Activated CD4-positive, alpha-beta T cell treated with anti-CD3 and anti-CD28 coated beads for 36 hours (primary cell): ENCODE results near the gene GAB3. TPM values are rescaled to one million over a fixed set of nuclear protein-coding genes. Genes with fewer than 3 reads are reported as not detected.
A peak's percentile ranks its signal among the peaks of the same experiment; 100 is the strongest.
"Not testable (repeated sequence)": the region's sequence is repeated elsewhere in the genome, so short reads cannot be mapped to it uniquely, and the experiment has no call there.

Experiments
- ATAC-seq: fragments of 200-7000 bp; cut with Tn5 transposase; one replicate; pipeline ENCODE4 v1.10.0; 2021; ENCODE audit warnings: mild to moderate bottlenecking, moderate library complexity
- CTCF ChIA-PET: fragments of 350-600 bp; sonication (Branson Sonifier 250); formaldehyde crosslinking; loops from one replicate; lab custom pipeline; 2021; ENCODE audit warnings: antibody characterized with exemption; lab: Charles Lee
- POLR2A ChIA-PET: fragments of 350-600 bp; sonication (Branson Sonifier 250); formaldehyde crosslinking; loops from one replicate; lab custom pipeline; 2021; ENCODE audit warnings: antibody characterized with exemption, inconsistent platforms; lab: Charles Lee
- DNase-seq: peaks from one replicate; pipeline ENCODE4 v3.0.0-alpha.2; 2020
- H3K27ac Mint-ChIP-seq: one replicate; pipeline ENCODE4 v1.8.0; 2021; ENCODE audit warnings: mixed read lengths
- H3K27me3 Mint-ChIP-seq: one replicate; pipeline ENCODE4 v1.8.0; 2021; ENCODE audit warnings: mixed read lengths
- H3K36me3 Mint-ChIP-seq: one replicate; pipeline ENCODE4 v1.8.0; 2021; ENCODE audit warnings: low read depth, mixed read lengths
- H3K4me1 Mint-ChIP-seq: one replicate; pipeline ENCODE4 v1.8.0; 2021; ENCODE audit warnings: mixed read lengths
- H3K4me3 Mint-ChIP-seq: one replicate; pipeline ENCODE4 v1.8.0; 2021; ENCODE audit warnings: mild to moderate bottlenecking, moderate library complexity, mixed read lengths
- H3K9me3 Mint-ChIP-seq: one replicate; pipeline ENCODE4 v1.8.0; 2021; ENCODE audit warnings: low read depth, mixed read lengths
- intact Hi-C, 2 experiments: fragments of 100-400 bp; cut with DNase I in 1 of 2; cut with micrococcal nuclease in 1 of 2; formaldehyde crosslinking; loops; one replicate each; pipeline versions ENCODE4 v1.14.2 to v1.15.1; 2022 to 2024; cut with DNase I, micrococcal nuclease
- total RNA-seq, 2 experiments: library from RNA; stranded (reverse); gene quantifications; one replicate each; pipeline ENCODE4 v1.2.3, GENCODE V29; 2021

The GAB3 gene
- total RNA-seq, 2 experiments from 2014 or later, result 2.1 to 2.9 TPM

DNA sequence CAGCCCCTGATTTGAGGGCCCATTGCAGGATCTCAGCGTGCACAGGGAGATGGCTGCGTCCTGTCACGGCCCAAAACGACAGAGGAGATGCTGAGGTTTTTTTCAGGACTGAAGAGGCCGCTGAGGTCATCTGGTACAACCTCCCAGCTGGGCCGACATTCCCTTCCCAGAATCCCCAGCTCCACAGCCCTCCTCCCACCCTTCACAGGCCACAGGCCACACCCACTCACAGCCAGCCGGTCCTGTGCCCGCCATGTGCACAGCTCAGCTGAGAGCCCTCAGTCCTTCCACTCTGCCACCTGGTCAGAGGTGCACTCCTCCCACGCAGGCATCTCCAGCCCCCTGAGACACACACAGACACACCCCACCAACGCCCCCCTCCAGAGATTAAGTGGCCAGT is 109.1 kb downstream of the GAB3 start:
- H3K4me1 Mint-ChIP-seq, ATAC-seq, POLR2A ChIA-PET, H3K36me3 Mint-ChIP-seq, intact Hi-C loops, H3K27me3 Mint-ChIP-seq, H3K27ac Mint-ChIP-seq, H3K4me3 Mint-ChIP-seq, CTCF ChIA-PET, DNase-seq, H3K9me3 Mint-ChIP-seq: not testable (repeated sequence)

DNA sequence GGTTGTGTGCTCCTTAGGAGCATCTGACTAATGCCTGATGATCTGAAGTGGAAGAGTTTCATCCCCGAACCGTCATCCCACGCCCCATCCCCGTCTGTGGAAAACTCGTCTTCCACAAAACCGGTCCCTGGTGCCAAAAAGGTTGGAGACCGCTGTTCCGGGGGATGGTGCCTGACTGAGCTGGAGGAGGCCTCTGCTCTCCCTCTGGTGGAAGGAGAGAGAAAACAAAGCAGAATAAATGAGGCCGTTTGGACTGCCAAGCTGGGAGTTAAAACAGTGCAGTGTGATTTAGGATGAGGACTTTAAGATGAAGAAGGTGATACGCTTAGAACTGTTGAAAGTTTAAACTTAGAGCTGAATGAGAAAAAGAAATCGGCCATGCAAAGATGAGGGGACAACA is 117.2 kb downstream of the GAB3 start:
- intact Hi-C loops, POLR2A ChIA-PET: not testable (repeated sequence)

DNA sequence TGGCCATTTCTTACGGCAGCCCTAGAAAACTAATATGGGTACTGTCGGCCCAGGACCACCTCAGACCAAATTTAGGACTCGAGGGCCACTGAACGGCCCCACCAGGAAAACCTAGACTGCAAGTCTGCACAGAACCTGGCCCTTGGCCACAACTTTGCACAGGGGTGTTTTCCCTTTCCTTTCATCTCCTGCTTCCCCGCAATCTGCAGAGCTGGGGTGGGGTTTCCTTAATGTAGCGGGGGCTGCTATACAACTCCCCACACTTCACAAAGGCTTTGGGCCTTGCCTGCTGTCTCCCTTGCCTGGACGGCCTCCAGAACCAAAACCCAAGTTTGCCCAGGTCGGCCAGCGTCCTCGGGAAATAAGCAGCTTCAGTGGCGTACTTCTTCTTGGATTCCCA is 119.9 kb downstream of the GAB3 start:
- intact Hi-C loops, ATAC-seq, H3K27me3 Mint-ChIP-seq, CTCF ChIA-PET, H3K9me3 Mint-ChIP-seq, H3K4me3 Mint-ChIP-seq, DNase-seq, H3K4me1 Mint-ChIP-seq, POLR2A ChIA-PET, H3K36me3 Mint-ChIP-seq, H3K27ac Mint-ChIP-seq: not testable (repeated sequence)

More for the DNA sequence above, 117.2 kb downstream of the GAB3 start:
- CTCF ChIA-PET, H3K4me3 Mint-ChIP-seq, H3K27me3 Mint-ChIP-seq, DNase-seq, H3K4me1 Mint-ChIP-seq, H3K36me3 Mint-ChIP-seq, ATAC-seq, H3K27ac Mint-ChIP-seq, H3K9me3 Mint-ChIP-seq: not testable (repeated sequence)

DNA sequence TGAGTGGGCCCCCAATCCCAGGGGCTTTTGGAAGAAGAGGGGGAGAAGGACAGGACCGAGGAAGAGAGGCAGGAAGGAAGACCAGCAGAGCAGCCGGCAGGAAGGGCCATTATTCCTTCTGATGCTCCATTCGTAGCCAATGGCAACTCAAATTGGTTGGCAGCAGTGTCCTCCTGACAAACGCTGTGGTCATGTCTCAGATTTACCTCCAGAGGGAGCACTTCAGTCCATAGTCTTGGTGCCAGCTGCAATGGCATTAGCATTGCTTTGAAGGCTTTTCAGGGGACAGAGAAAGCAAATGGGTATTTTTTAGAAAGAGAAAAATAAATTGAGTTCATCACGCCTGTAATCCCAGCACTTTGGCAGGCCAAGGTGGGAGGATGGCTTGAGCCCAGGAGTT is 121.9 kb downstream of the GAB3 start:
- peak; percentile 66 for ATAC-seq
- CTCF ChIA-PET, result not testable (repeated sequence)

More for the DNA sequence above, 121.9 kb downstream of the GAB3 start:
- POLR2A ChIA-PET, H3K4me3 Mint-ChIP-seq, H3K27me3 Mint-ChIP-seq, DNase-seq, H3K4me1 Mint-ChIP-seq, H3K27ac Mint-ChIP-seq, H3K9me3 Mint-ChIP-seq, H3K36me3 Mint-ChIP-seq, intact Hi-C loops: not testable (repeated sequence)

Other genes with a start within 250 kb of the GAB3 start
- gene FAM3A, start 234.8 kb downstream of the GAB3 start, total RNA-seq, result 10 to 100 TPM; 27.6 to 30.5 TPM
- gene G6PD, start 204.2 kb downstream of the GAB3 start, total RNA-seq, result 10 to 100 TPM; 63.1 to 72.5 TPM
- gene IKBKG, start 203.5 kb downstream of the GAB3 start, total RNA-seq, result 10 to 100 TPM; 32.7 to 33.0 TPM
- gene CTAG1A, start 165.9 kb downstream of the GAB3 start, total RNA-seq, result not detected
- gene CTAG1B, start 131.8 kb downstream of the GAB3 start, total RNA-seq, result not detected
- gene CTAG2, start 97.5 kb downstream of the GAB3 start, total RNA-seq, result not detected
- 100 to 1,000 TPM; 126 to 130 TPM for gene DKC1, start 11.8 kb upstream of the GAB3 start, total RNA-seq
- 10 to 100 TPM; 24.1 to 27.6 TPM for gene MPP1, start 54.4 kb upstream of the GAB3 start, total RNA-seq
- not detected for gene SMIM9, start 83.6 kb upstream of the GAB3 start, total RNA-seq
- gene F8A1, start 135.3 kb upstream of the GAB3 start, total RNA-seq, result 10 to 100 TPM in 1 of 2 experiments, 1 to 10 TPM in 1; 7.9 to 11.5 TPM